Stimulated activated CD4-positive, alpha-beta T cell treated with anti-CD3 and anti-CD28 coated beads, Interleukin-4, amount 100 ng/mL, for 4 hours (primary cell): ENCODE data around the gene ZNF518A.
"Not testable (repeated sequence)": the region's sequence is repeated elsewhere in the genome, so short reads cannot be mapped to it uniquely, and the experiment has no call there.

ENCODE experiments used
- DNase-seq, 2 experiments: peaks; one replicate each; pipeline ENCODE4 v3.0.0-alpha.2; 2020

The ZNF518A gene

GRCh38 chr10:96133135-96133534 lies 3.0 kb downstream of the ZNF518A start:
- no peak for DNase-seq

- no peak for DNase-seq
Observed at GRCh38 chr10:96136810-96137209, 6.7 kb downstream of the ZNF518A start.

- DNase-seq = no peak
Observed at GRCh38 chr10:96137567-96137966, 7.5 kb downstream of the ZNF518A start.

- DNase-seq = no peak
Observed at GRCh38 chr10:96138102-96138501, 8.0 kb downstream of the ZNF518A start.

GRCh38 chr10:96152437-96152836 lies 22.3 kb downstream of the ZNF518A start:
- no peak for DNase-seq

- no peak for DNase-seq
Observed at GRCh38 chr10:96153070-96153469, 23.0 kb downstream of the ZNF518A start.

- no peak for DNase-seq
Observed at GRCh38 chr10:96165726-96166125, 35.6 kb downstream of the ZNF518A start.

- no peak for DNase-seq
Observed at GRCh38 chr10:96168546-96168945, 38.4 kb downstream of the ZNF518A start.

- no peak for DNase-seq
Observed at GRCh38 chr10:96170230-96170629, 40.1 kb downstream of the ZNF518A start.

GRCh38 chr10:96172666-96173065 lies 42.6 kb downstream of the ZNF518A start:
- DNase-seq = no peak

GRCh38 chr10:96176985-96177384 lies 46.9 kb downstream of the ZNF518A start:
- no peak for DNase-seq

- no peak for DNase-seq
Observed at GRCh38 chr10:96188421-96188820, 58.3 kb downstream of the ZNF518A start.

GRCh38 chr10:96188916-96189315 lies 58.8 kb downstream of the ZNF518A start:
- no peak for DNase-seq

- DNase-seq = not testable (repeated sequence)
Observed at GRCh38 chr10:96189505-96189904, 59.4 kb downstream of the ZNF518A start.

GRCh38 chr10:96201525-96201924 lies 71.4 kb downstream of the ZNF518A start:
- DNase-seq = no peak

GRCh38 chr10:96205580-96205979 lies 75.5 kb downstream of the ZNF518A start:
- no peak for DNase-seq

GRCh38 chr10:96208271-96208670 lies 78.2 kb downstream of the ZNF518A start:
- DNase-seq = no peak

GRCh38 chr10:96208946-96209345 lies 78.8 kb downstream of the ZNF518A start:
- no peak for DNase-seq

GRCh38 chr10:96211764-96212163 lies 81.7 kb downstream of the ZNF518A start:
- DNase-seq = no peak

GRCh38 chr10:96212911-96213310 lies 82.8 kb downstream of the ZNF518A start:
- DNase-seq = no peak
